GM10847 (cell line): ENCODE measurements around the gene BMPR1B.

Experiments used
- POLR2A ChIP-seq: IDR thresholded peaks from 2 replicates; pipeline ENCODE4 v1.6.1; 2011; ENCODE audit not compliant: insufficient read length; ENCODE audit errors: extremely low read depth

Gene BMPR1B

DNA sequence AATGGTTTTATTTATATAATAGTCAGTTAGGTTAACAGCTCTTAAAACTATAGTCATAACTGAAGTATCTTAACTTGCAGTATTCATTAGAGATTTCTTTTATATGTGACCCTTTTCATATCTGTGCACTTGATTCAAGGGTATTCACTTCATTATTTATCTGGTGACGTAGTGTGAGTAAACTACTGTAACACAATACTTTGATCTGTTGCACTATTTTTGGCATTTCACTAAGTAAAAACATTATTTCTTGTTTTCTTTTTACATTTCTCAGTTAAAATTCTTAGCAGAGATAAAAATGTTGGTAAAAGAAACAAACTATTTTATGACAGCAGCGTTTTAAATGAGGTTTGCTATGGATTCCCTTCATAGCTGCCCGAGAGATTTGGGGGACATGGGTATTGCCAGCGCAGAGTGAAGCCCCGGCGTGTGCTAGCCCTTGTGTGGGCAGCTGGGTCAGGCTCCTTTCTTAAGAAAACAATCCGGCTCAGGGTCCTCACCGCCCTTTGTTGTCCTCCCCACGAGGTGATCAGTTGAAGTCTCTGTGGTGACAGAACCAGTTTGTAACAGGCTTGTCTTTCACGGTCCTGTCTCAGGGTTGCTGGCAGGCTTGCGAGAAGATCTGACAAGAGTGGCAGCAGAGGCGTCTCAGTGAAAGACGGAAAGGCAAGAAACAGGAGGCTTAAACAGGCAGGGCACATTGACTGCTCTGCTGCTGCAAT is 293.4 kb downstream of the BMPR1B start:
- TF ChIP-seq POLR2A = no peak

GRCh38 chr4:95051702-95052020 is 293.9 kb downstream of the BMPR1B start:
- TF ChIP-seq POLR2A = no peak

GRCh38 chr4:95058991-95059390 is 301.2 kb downstream of the BMPR1B start:
- no peak for TF ChIP-seq POLR2A

DNA sequence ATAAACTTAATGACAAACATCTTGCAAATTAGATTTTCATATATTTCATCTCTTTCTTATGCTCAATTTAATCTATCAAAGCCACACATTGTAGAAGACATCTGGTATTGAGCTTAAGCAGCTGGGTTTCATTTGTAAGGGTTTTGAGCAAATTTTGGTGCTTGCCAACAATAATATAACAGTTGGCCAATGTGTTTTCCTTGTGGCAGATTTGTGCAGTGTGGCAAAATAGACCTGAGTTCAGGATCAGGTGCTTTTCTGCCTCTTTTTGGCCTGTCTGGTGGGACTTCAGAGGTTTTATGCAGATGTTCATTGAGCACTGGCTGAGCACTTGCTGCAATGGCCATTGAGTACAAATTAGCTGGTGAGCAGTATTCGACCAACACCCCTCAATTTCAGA is 301.9 kb downstream of the BMPR1B start:
- TF ChIP-seq POLR2A = no peak

DNA sequence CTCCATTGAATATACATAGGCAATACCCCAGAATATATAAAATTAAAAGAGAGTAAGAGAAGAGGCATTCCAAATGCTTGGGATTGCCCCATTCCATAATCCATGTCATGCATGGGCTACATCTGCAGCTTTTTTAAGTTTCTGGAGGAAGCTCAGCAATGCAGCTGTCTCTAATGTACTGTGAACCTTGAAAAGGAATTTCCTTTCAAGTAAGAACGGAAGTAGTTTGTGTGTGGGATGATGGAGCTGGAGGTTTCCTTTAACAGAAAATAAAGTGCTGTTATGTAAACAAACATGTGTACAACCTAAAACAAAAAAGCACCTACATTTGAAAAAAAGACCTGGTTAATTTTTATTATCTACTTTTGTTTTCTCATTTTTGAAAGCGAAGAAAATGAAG is 303.5 kb downstream of the BMPR1B start:
- TF ChIP-seq POLR2A = no peak

DNA sequence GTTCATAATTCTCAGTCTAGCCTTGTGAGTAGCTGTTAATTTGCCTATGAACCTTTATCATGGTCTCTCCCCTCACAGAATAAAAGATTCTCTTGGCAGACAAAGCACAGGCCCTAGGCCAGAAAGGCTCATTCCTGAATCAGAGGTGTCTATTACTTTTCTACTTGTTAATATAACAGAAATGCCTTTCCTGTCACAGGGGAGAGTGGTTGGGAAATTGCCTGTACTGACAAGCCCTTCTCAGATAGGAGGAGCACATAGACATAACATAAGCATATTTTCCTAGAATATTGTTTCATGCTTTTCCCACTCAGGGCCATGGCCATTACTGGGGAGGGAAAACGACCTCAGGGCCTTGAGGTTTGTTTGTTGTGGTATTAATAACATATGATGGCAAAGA is 308.3 kb downstream of the BMPR1B start:
- no peak for TF ChIP-seq POLR2A

GRCh38 chr4:95068401-95068800 is 310.6 kb downstream of the BMPR1B start:
- no peak for TF ChIP-seq POLR2A

DNA sequence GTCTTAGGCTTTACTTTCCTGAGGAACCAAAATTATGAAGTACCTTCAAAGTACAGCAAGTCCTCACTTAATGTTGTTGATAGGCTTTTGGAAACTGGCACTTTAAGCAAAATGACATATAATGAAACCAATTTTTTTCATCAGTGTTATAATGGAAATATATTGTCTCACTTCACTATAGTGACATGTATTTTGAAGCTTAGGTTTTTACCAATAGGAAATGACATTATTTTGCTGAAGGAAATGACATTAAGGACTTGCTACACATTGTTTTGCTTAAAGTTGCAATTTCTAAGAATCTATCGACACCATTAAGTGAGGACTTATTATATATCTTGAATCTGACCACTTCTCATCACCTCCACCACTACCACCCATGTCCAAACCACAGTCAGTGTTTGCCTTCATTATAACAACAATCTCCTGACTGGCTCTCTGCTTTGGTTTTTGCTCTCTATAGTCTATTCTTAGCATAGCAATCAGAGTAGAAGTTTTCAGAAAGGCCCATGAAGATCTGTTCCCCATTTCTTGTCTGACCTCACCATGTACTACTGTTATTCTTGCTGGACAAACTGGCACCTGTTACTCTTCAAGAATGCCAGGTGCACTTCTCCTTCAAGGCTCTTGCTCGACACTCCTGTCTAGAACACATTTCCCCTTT is 311.2 kb downstream of the BMPR1B start:
- no peak for TF ChIP-seq POLR2A

GRCh38 chr4:95071851-95072250 is 314.1 kb downstream of the BMPR1B start:
- TF ChIP-seq POLR2A = no peak

- no peak for TF ChIP-seq POLR2A
These were observed 315.9 kb downstream of the BMPR1B start for GRCh38 chr4:95073646-95074045.

- no peak for TF ChIP-seq POLR2A
These were observed 320.1 kb downstream of the BMPR1B start for GRCh38 chr4:95077864-95078263.

- no peak for TF ChIP-seq POLR2A
These were observed 323.2 kb downstream of the BMPR1B start for GRCh38 chr4:95080969-95081368.

GRCh38 chr4:95084584-95084983 is 326.8 kb downstream of the BMPR1B start:
- no peak for TF ChIP-seq POLR2A

- TF ChIP-seq POLR2A = no peak
These were observed 327.5 kb downstream of the BMPR1B start for GRCh38 chr4:95085124-95085833.

DNA sequence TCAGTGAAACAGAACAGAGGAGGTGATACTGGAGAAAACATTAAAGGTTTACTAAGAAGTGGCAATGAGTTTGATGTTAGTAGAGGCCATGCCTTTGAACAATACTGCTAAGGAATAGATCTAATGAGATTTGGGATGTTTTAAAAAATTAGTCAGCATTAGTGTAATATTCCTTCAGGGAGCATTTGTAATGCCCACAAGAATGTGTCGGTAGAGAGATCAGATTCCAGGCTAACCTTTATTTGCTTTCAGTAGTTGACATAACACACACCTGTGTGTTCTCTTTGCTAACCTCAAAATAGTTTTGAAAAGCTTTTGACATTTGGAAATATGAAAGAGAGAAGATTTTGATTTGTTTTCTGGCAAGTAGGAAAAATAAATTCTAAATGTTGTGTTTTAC is 328.8 kb downstream of the BMPR1B start:
- no peak for TF ChIP-seq POLR2A
